ENCODE measurements around the gene XXYLT1. TPM values are rescaled to one million over a fixed set of nuclear protein-coding genes. Genes with fewer than 3 reads are reported as not detected.

Gene XXYLT1
- total and polyA plus RNA-seq, 9 of the 15 experiments (the other 6 are each of a cell fraction or from before 2014, with no cell fraction given), result 1.9 to 18.9 (median 15.0) TPM

- Histone ChIP-seq H3K9me1 (ENCODE audit: control insufficient read depth, insufficient read depth, low read length) (no peaks in the 10 kb centered on the region), H4K20me1 (replicated peaks; ENCODE audit: control insufficient read depth, insufficient read depth, low read length) (no peaks in the 10 kb centered on the region), H3K9ac (ENCODE audit: insufficient read depth in 1 of 2, low read depth in 2 of 2, low read length in 2 of 2) (no peak overlapping the region), H3K36me3 (ENCODE audit: control insufficient read depth, insufficient read depth, low read length) (peaks cover 2% of the 10 kb centered on the region; the same call in 1 of the 3 replicates), H3K9me3 (replicated peaks; ENCODE audit: control insufficient read depth, insufficient read depth, low read depth, low read length) (0 out of 2 replicates have a peak, but pooled peaks cover 3% of the 10 kb centered on the region), H3K4me1 (replicated peaks in 1 of 2; ENCODE audit: control insufficient read depth in 2 of 2, insufficient read depth in 2 of 2, low read length in 2 of 2) (peaks cover 3 to 10% of the 10 kb centered on the region in 2 experiments; a peak in 2 of 5 replicates), H3K27me3 (ENCODE audit: control insufficient read depth in 2 of 2, insufficient read depth in 2 of 2, low read length in 2 of 2) (no peaks in the 10 kb centered on the region), H3K4me3 (no peak overlapping the region), H3K4me2 (ENCODE audit: insufficient read depth, low read length) (no peak overlapping the region), H3K79me2 (ENCODE audit: control insufficient read depth, insufficient read depth, low read length) (no peaks in the 10 kb centered on the region), H3K27ac (ENCODE audit: extremely low read depth, low read depth, low read length) (no peak overlapping the region), H2AFZ (ENCODE audit: low read depth, low read length) (no peak overlapping the region)
- 83% methylated on average over 9 of the region's 9 CpGs for WGBS (ENCODE audit: insufficient coverage, low coverage, missing lambda C conversion rate)
- CTCF ChIA-PET (ENCODE audit: low intra/inter-chr PET ratio), result no interaction called here
- in situ Hi-C loops (cut with MboI), result no loop called here
- BruUV-seq (replicated peaks), result no TSS peak
- no peak for ATAC-seq
- FAIRE-seq, result no peak
- intact Hi-C loops (cut with micrococcal nuclease), result no loop called here
- no peak for DNase-seq (ENCODE audit: extremely low read depth in 1 of 4, low spot score in 3 of 4)
- POLR2A ChIA-PET, result no interaction called here
- TF ChIP-seq ARID3A (IDR thresholded peaks at IDR 0.05; ENCODE audit: borderline replicate concordance, low read depth, low read length) (no peak), CC2D1A (IDR thresholded peaks at IDR 0.05) (no peak), PPARD (CRISPR knock-in tag; IDR thresholded peaks at IDR 0.05) (no peak), CHD7 (IDR thresholded peaks at IDR 0.05; ENCODE audit: low read depth, low read length) (no peak), POU5F1 (IDR thresholded peaks at IDR 0.05; ENCODE audit: borderline replicate concordance, low read depth, low read length, partially characterized antibody) (no peak), HNRNPL (IDR thresholded peaks at IDR 0.05; ENCODE audit: low read depth, low read length) (no peak), EHMT2 (IDR thresholded peaks at IDR 0.05) (no peak), ZNF668 (CRISPR knock-in tag; IDR thresholded peaks at IDR 0.05) (no peak), TRIM28 (IDR thresholded peaks at IDR 0.05) (no peak), POLR2G (IDR thresholded peaks at IDR 0.05; ENCODE audit: low read depth, low read length) (no peak), POLR2B (IDR thresholded peaks at IDR 0.05; ENCODE audit: low read depth, partially characterized antibody) (no peak)
These were observed 24.4 kb downstream of the XXYLT1 start for GRCh38 chr3:195246581-195246995.

All from K562 (cell line).